ENCODE data around the gene LRMDA.

DNA sequence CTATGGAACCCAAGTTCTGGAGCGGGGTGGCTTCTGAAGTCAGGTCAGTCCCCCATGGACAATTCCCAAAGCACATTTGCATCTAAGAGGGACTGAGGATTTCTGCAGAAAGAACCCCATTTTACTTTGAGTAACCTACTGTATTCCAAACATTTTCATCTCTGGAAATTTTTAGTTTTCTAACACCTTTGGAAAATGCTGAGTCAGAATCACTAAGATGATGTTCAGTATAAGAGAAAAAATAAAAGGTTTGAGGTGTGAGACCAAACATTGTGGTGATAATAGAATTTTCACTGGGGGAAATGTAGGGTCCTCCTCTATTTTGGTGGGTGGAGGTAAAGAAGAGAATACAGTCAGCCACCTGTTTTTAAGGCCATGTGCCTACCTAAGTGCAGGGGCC lies 227.1 kb downstream of the LRMDA start:
- TF ChIP-seq, protein P1, sequence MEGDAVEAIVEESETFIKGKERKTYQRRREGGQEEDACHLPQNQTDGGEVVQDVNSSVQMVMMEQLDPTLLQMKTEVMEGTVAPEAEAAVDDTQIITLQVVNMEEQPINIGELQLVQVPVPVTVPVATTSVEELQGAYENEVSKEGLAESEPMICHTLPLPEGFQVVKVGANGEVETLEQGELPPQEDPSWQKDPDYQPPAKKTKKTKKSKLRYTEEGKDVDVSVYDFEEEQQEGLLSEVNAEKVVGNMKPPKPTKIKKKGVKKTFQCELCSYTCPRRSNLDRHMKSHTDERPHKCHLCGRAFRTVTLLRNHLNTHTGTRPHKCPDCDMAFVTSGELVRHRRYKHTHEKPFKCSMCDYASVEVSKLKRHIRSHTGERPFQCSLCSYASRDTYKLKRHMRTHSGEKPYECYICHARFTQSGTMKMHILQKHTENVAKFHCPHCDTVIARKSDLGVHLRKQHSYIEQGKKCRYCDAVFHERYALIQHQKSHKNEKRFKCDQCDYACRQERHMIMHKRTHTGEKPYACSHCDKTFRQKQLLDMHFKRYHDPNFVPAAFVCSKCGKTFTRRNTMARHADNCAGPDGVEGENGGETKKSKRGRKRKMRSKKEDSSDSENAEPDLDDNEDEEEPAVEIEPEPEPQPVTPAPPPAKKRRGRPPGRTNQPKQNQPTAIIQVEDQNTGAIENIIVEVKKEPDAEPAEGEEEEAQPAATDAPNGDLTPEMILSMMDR (tag by site-specific recombination; IDR thresholded peaks at IDR 0.05): no peak
- TF ChIP-seq ZNF529 (tag by site-specific recombination; IDR thresholded peaks at IDR 0.05; ENCODE audit: insufficient replicate concordance): no peak
- no peak for TF ChIP-seq TRIM28 (IDR thresholded peaks at IDR 0.05; ENCODE audit: borderline replicate concordance, low read length)
- TF ChIP-seq ZNF19 (tag by site-specific recombination; IDR thresholded peaks at IDR 0.05; ENCODE audit: low read depth): no peak
- no peak for TF ChIP-seq ZNF121 (tag by site-specific recombination; IDR thresholded peaks at IDR 0.05)
- TF ChIP-seq, protein P2, sequence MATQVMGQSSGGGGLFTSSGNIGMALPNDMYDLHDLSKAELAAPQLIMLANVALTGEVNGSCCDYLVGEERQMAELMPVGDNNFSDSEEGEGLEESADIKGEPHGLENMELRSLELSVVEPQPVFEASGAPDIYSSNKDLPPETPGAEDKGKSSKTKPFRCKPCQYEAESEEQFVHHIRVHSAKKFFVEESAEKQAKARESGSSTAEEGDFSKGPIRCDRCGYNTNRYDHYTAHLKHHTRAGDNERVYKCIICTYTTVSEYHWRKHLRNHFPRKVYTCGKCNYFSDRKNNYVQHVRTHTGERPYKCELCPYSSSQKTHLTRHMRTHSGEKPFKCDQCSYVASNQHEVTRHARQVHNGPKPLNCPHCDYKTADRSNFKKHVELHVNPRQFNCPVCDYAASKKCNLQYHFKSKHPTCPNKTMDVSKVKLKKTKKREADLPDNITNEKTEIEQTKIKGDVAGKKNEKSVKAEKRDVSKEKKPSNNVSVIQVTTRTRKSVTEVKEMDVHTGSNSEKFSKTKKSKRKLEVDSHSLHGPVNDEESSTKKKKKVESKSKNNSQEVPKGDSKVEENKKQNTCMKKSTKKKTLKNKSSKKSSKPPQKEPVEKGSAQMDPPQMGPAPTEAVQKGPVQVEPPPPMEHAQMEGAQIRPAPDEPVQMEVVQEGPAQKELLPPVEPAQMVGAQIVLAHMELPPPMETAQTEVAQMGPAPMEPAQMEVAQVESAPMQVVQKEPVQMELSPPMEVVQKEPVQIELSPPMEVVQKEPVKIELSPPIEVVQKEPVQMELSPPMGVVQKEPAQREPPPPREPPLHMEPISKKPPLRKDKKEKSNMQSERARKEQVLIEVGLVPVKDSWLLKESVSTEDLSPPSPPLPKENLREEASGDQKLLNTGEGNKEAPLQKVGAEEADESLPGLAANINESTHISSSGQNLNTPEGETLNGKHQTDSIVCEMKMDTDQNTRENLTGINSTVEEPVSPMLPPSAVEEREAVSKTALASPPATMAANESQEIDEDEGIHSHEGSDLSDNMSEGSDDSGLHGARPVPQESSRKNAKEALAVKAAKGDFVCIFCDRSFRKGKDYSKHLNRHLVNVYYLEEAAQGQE (tag by site-specific recombination; IDR thresholded peaks at IDR 0.05): no peak
- TF ChIP-seq ZNF549 (tag by site-specific recombination; IDR thresholded peaks at IDR 0.05): no peak
- TF ChIP-seq ZNF830 (tag by site-specific recombination; IDR thresholded peaks at IDR 0.05; ENCODE audit: low read depth): no peak
- no peak for TF ChIP-seq ZNF132 (tag by site-specific recombination; IDR thresholded peaks at IDR 0.05; ENCODE audit: borderline replicate concordance)
